HG03432 (cell line): Measurements from ENCODE around the gene PTPRCAP.

Experiments
- ATAC-seq: cut with Tn5 transposase; IDR thresholded peaks from one replicate; pipeline ENCODE4 v1.9.1; 2021; ENCODE audit warnings: mild to moderate bottlenecking, moderate library complexity; ENCODE audit not compliant: unreplicated experiment

PTPRCAP gene

GRCh38 chr11:67398661-67399563 lies 38.6 kb downstream of the PTPRCAP start:
- no peak for ATAC-seq

- ATAC-seq: no peak
Measured at GRCh38 chr11:67397986-67398660, 39.4 kb downstream of the PTPRCAP start.

DNA sequence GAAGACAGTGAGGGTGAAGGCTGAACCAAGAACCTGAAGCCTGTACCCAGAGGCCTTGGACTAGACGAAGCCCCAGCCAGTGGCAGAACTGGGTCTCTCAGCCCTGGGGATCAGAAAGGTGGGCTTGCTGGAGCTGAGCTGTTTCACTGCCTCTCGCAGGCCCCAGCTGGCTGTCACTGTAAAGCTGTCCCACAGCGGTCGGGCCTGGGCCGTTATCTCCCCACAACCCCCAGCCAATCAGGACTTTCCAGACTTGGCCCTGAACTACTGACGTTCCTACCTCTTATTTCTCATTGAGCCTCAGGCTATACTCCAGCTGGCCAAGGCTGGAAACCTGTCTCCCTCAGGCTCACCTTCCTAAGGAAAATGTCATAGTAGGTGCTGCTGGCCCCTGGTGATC lies 39.9 kb downstream of the PTPRCAP start:
- no peak for ATAC-seq

DNA sequence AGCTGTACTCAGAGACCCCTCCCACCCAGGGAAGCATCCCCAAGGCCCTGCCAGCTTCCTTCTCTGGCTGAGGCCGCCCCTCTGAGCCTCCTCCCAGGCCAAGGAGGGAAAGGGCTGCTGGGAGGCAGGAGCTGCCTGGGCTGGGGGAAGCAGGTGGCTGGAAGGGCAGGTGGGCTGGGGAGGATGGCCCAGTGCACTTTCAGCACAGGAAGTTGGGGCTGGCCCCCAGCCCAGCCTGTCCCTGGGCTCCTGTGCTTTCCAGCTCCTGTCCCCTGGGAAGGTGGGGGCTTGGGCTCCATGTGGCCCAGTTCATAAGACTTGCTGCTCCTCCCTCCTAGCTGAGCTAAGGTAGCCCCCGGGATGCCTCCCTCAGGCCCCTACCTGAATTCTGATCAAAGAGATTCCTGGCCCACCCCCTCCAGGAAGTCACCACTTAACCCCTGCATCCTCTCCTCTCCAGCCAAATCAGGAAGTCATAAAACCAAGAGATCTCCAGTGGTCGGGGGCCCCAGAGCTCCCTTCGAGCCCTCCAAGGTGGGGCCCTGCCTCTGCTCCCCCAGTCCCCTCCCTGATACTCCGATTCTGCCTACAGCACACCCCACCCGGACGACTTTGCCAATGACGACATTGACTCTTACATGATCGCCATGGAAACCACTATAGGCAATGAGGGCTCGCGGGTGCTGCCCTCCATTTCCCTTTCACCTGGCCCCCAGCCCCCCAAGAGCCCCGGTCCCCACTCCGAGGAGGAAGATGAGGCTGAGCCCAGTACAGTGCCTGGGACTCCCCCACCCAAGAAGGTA lies 40.7 kb downstream of the PTPRCAP start:
- ATAC-seq: no peak

DNA sequence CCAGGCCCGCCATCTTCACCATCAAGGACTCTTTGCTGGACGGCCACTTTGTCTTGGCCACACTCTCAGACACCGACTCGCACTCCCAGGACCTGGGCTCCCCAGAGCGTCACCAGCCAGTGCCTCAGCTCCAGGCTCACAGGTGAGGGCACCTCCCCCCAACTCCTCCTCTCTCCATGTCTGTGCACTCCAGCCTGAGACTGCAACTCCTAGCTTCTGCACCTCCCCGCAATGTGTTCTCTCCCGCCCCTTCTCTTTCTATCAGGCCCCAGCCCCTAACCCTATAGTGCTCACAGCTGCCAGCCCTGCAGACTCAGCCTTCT lies 41.3 kb downstream of the PTPRCAP start:
- no peak for ATAC-seq

DNA sequence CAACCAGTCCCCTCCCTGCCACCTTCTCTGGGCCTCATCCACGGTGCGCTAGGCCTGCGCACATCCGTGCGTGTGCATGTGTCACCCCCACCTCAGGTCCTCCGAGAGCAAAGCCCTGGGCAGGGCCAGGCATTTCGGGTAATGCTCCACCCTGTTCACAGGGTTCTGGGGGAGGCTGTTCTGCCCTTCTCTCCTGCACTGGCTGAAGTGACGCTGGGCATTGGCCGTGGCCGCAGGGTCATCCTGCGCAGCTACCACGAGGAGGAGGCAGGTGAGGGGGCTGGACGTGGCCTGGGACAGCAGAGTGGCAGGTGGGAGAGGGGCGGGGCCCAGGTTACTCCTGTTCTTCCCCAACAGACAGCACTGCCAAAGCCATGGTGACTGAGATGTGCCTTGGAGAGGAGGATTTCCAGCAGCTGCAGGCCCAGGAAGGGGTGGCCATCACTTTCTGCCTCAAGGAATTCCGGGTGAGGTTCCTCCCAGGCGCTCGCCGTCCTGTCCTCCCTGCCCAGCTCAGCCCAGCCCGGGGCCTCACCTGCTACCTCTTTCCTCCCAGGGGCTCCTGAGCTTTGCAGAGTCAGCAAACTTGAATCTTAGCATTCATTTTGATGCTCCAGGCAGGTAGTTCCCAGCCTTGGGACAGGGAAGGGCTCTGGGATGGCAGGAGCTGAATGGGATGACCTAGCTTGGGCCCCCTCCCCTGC lies 41.8 kb downstream of the PTPRCAP start:
- ATAC-seq: no peak

- ATAC-seq: no peak
Measured at GRCh38 chr11:67393990-67394389, 43.5 kb downstream of the PTPRCAP start.

DNA sequence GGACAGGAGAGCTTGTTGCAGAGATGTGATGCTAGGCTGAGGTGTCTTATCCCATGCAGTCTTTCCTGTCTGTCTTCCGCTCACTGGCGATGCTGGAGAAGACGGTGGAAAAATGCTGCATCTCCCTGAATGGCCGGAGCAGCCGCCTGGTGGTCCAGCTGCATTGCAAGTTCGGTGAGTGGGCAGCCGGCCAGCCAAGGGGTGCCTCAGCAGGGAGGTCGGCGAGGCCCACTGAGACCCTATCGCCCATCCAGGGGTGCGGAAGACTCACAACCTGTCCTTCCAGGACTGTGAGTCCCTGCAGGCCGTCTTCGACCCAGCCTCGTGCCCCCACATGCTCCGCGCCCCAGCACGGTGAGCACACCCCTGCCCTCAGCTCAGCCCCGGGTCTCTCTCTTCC lies 44.0 kb downstream of the PTPRCAP start:
- ATAC-seq: no peak

- ATAC-seq: peak; percentile 2
Measured at GRCh38 chr11:67392183-67392715, 45.2 kb downstream of the PTPRCAP start.

GRCh38 chr11:67391304-67392182 lies 45.9 kb downstream of the PTPRCAP start, which contains the start of gene RAD9A:
Gene RAD9A (plus strand): TSS chr11:67391986. CDS start chr11:67392045, 59 bp downstream.
- peak; percentile 69 for ATAC-seq

GRCh38 chr11:67390947-67391303 lies 46.6 kb downstream of the PTPRCAP start:
- ATAC-seq: no peak

GRCh38 chr11:67389477-67389876 lies 48.0 kb downstream of the PTPRCAP start:
- no peak for ATAC-seq

DNA sequence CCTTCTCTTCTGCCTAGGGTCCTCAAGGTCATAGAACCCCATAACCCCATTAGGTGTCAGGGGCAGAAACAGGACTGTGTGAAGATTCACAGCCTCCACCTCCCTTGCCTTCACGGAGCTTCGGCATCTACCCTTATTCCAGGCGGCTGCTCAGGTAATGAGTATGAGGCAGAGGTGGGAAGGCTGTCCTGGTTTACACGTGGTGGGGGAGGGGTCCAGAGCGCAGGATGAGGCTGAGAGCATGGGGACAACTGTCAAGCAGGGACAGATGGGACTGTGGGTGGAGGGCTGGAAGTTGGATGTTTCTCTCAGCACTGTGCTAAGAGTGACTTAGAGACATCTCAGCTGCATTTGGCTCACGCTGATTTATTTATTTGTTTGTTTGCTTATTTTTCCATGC lies 50.0 kb downstream of the PTPRCAP start:
- no peak for ATAC-seq

DNA sequence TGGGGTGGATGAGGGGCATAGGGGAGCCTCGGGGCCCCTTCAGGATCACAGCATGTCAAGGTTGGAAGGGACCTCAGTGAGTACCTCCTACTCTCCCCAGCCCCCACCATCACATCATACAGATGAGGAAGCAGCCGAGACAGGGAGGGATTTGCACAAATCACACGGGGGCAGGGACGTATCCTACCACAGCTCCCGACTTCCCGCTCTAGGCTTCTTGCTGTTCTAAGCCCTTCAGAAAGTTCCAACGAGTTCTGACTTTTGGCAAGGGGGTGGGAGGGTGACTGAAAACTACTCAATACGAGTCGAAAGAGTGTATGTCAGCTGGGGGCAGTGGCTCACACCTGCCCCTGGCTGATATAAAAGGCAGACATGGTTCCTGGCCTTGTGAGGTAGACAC lies 50.4 kb downstream of the PTPRCAP start:
- ATAC-seq: no peak
